H1 (cell line): ENCODE results near the gene ARHGEF11. TPM values are rescaled to one million over a fixed set of nuclear protein-coding genes. Genes with fewer than 3 reads are reported as not detected.
A peak's percentile ranks its signal among the peaks of the same experiment; 100 is the strongest.

Source experiments
- CTCF ChIA-PET: fragments of 300-600 bp; sonication (Branson Sonifier 250); formaldehyde crosslinking; loops from one replicate; lab custom pipeline; 2021; ENCODE audit not compliant: partially characterized antibody; lab: Charles Lee
- POLR2A ChIA-PET: fragments of 300-600 bp; sonication (Branson Sonifier 250); formaldehyde crosslinking; loops from one replicate; lab custom pipeline; 2021; ENCODE audit warnings: inconsistent platforms; ENCODE audit not compliant: partially characterized antibody; lab: Charles Lee
- DNase-seq, 2 experiments: peaks; one replicate each; pipeline versions ENCODE4 v3.0.0 to v3.0.0-alpha.2; 2010 to 2022; ENCODE audit warnings: low spot score in 2 of 2, low read depth in 1 of 2, mixed read lengths in 1 of 2
- FAIRE-seq: peaks from 2 replicates; lab custom pipeline; 2011; peaks lifted over from hg19 to GRCh38; lab: Jason Lieb, UNC
- H2AFZ ChIP-seq: 2 replicates; pipeline ENCODE4 v1.8.1; 2012; ENCODE audit warnings: low read length, inconsistent platforms
- H2AK5ac ChIP-seq: 2 replicates; pipeline ENCODE4 v1.6.1; 2013; ENCODE audit warnings: low read depth, low read length
- H2BK120ac ChIP-seq: replicated peaks from 2 replicates; pipeline ENCODE3; 2013; ENCODE audit warnings: low read depth, low read length, inconsistent platforms
- H2BK12ac ChIP-seq: 2 replicates; pipeline ENCODE4 v1.6.1; 2013; ENCODE audit warnings: low read depth, low read length
- H2BK15ac ChIP-seq: 2 replicates; pipeline ENCODE4 v1.6.1; 2013; ENCODE audit warnings: low read length
- H2BK20ac ChIP-seq: 2 replicates; pipeline ENCODE4 v1.6.1; 2013; ENCODE audit warnings: low read length
- H2BK5ac ChIP-seq: 2 replicates; pipeline ENCODE4 v1.6.1; 2013; ENCODE audit warnings: low read depth, low read length
- H3K14ac ChIP-seq: 2 replicates; pipeline ENCODE4 v1.6.1; 2013; ENCODE audit warnings: inconsistent platforms; ENCODE audit not compliant: insufficient read length
- H3K18ac ChIP-seq: 2 replicates; pipeline ENCODE4 v1.6.1; 2013; ENCODE audit warnings: low read length; ENCODE audit errors: extremely low read depth
- H3K23ac ChIP-seq: 2 replicates; pipeline ENCODE4 v1.6.1; 2013; ENCODE audit warnings: inconsistent platforms; ENCODE audit not compliant: insufficient read length
- H3K23me2 ChIP-seq: 2 replicates; pipeline ENCODE4 v1.6.1; 2013; ENCODE audit warnings: low read depth, low read length
- H3K27ac ChIP-seq: 2 replicates; pipeline ENCODE4 v1.6.1; 2011; ENCODE audit warnings: low read depth, low read length, inconsistent platforms
- H3K27me3 ChIP-seq, 4 experiments: replicated peaks in 1 of 4; 1 replicate in 1 of 4; 2 replicates in 3 of 4; pipeline versions ENCODE4 v1.6.1 to v1.8.1; 2011 to 2013; ENCODE audit warnings: low read length in 3 of 4, mild to moderate bottlenecking in 3 of 4, inconsistent platforms in 2 of 4, mixed read lengths in 2 of 4, moderate library complexity in 1 of 4; ENCODE audit not compliant: control insufficient read depth in 3 of 4, insufficient read depth in 3 of 4; ENCODE audit errors: extremely low read depth in 1 of 4
- H3K36me3 ChIP-seq, 4 experiments: 2 replicates each; pipeline versions ENCODE4 v1.6.1 to v1.8.1; 2011 to 2013; ENCODE audit warnings: mild to moderate bottlenecking in 4 of 4, low read length in 3 of 4, moderate library complexity in 2 of 4, control low read depth in 1 of 4, inconsistent platforms in 1 of 4; ENCODE audit not compliant: insufficient read depth in 4 of 4, control insufficient read depth in 2 of 4
- H3K4ac ChIP-seq: replicated peaks from 2 replicates; pipeline ENCODE3; 2013; ENCODE audit warnings: low read length, low read depth, mixed read lengths, inconsistent platforms; ENCODE audit not compliant: insufficient read length
- H3K4me1 ChIP-seq, 4 experiments: replicated peaks in 1 of 4; 1 replicate in 1 of 4; 2 replicates in 3 of 4; pipeline versions ENCODE4 v1.6.1 to v1.8.1; 2011 to 2013; ENCODE audit warnings: low read length in 3 of 4, inconsistent platforms in 2 of 4, mixed read lengths in 1 of 4; ENCODE audit not compliant: insufficient read depth in 4 of 4, control insufficient read depth in 3 of 4
- H3K4me2 ChIP-seq, 2 experiments: 2 replicates each; pipeline versions ENCODE4 v1.6.1 to v1.8.1; 2011 to 2013; ENCODE audit warnings: low read depth in 2 of 2, low read length in 2 of 2, control low read depth in 1 of 2, inconsistent platforms in 1 of 2, mild to moderate bottlenecking in 1 of 2; ENCODE audit not compliant: insufficient read depth in 1 of 2
- H3K4me3 ChIP-seq, 4 experiments: fragments of 200-600, 300-600 bp in 1 of 4; sonication (generic), shearing (Covaris generic), sonication (Bioruptor Twin) in 1 of 4; 2 replicates each; pipeline versions ENCODE4 v1.5.1 to v1.8.1; 2011 to 2016; ENCODE audit warnings: low read length in 4 of 4, low read depth in 3 of 4, control low read depth in 2 of 4, inconsistent platforms in 2 of 4, mild to moderate bottlenecking in 2 of 4, mixed read lengths in 1 of 4, moderate library complexity in 1 of 4; ENCODE audit not compliant: insufficient read depth in 2 of 4; ENCODE audit errors: extremely low read depth in 1 of 4
- H3K56ac ChIP-seq: replicated peaks from 2 replicates; pipeline ENCODE3; 2013; ENCODE audit warnings: low read depth, mild to moderate bottlenecking, mixed read lengths, low read length, inconsistent platforms; ENCODE audit not compliant: insufficient read length
- H3K79me1 ChIP-seq: 2 replicates; pipeline ENCODE4 v1.6.1; 2013; ENCODE audit warnings: low read depth, low read length, control low read depth
- H3K79me2 ChIP-seq, 2 experiments: 2 replicates each; pipeline versions ENCODE4 v1.6.1 to v1.8.1; 2012 to 2013; ENCODE audit warnings: low read length in 2 of 2, mild to moderate bottlenecking in 2 of 2, inconsistent platforms in 1 of 2; ENCODE audit not compliant: insufficient read depth in 2 of 2, control insufficient read depth in 1 of 2
- H3K9ac ChIP-seq, 4 experiments: replicated peaks in 1 of 4; 1 replicate in 1 of 4; 2 replicates in 3 of 4; pipeline versions ENCODE4 v1.6.1 to v1.8.1; 2011 to 2013; ENCODE audit warnings: low read depth in 3 of 4, low read length in 3 of 4, control low read depth in 2 of 4, mild to moderate bottlenecking in 2 of 4, moderate library complexity in 2 of 4, inconsistent platforms in 1 of 4; ENCODE audit errors: extremely low read depth in 1 of 4
- H3K9me3 ChIP-seq, 2 experiments: 2 replicates each; pipeline versions ENCODE4 v1.6.1 to v1.8.1; 2012 to 2013; ENCODE audit warnings: mild to moderate bottlenecking in 2 of 2, moderate library complexity in 2 of 2, control low read depth in 1 of 2, inconsistent platforms in 1 of 2, low read depth in 1 of 2, low read length in 1 of 2, mixed read lengths in 1 of 2; ENCODE audit not compliant: insufficient read depth in 2 of 2
- H4K20me1 ChIP-seq, 2 experiments: replicated peaks in 1 of 2; 2 replicates each; pipeline versions ENCODE3 to v1.8.1; 2011 to 2013; ENCODE audit warnings: inconsistent platforms in 2 of 2, low read length in 2 of 2, mild to moderate bottlenecking in 1 of 2; ENCODE audit not compliant: insufficient read depth in 2 of 2, control insufficient read depth in 1 of 2
- H4K5ac ChIP-seq: 2 replicates; pipeline ENCODE4 v1.6.1; 2013; ENCODE audit warnings: low read length, low read depth, mixed read lengths, inconsistent platforms; ENCODE audit not compliant: insufficient read length
- H4K8ac ChIP-seq: 2 replicates; pipeline ENCODE4 v1.8.0; 2013; ENCODE audit warnings: mild to moderate bottlenecking, moderate library complexity, low read length, inconsistent platforms; ENCODE audit not compliant: insufficient read depth; ENCODE audit errors: extremely low read depth
- H4K91ac ChIP-seq: replicated peaks from 2 replicates; pipeline ENCODE3; 2013; ENCODE audit warnings: low read length, mixed read lengths, inconsistent platforms; ENCODE audit not compliant: insufficient read length
- KDM4A ChIP-seq: IDR thresholded peaks from one replicate; pipeline ENCODE4 v1.7.1; 2012; ENCODE audit warnings: low read depth, mild to moderate bottlenecking, moderate library complexity, low read length, inconsistent platforms; ENCODE audit not compliant: severe bottlenecking
- WGBS, 2 experiments: shearing (Covaris generic) in 1 of 2; methylation state at CpG; one replicate each; pipeline versions ENCODE4 v1.1.6 to v1.1.7; 2013 to 2015; ENCODE audit warnings: low lambda C conversion rate in 2 of 2, mixed read lengths in 2 of 2, inconsistent platforms in 1 of 2, low coverage in 1 of 2, missing lambda C conversion rate in 1 of 2; ENCODE audit not compliant: insufficient replicate concordance in 2 of 2, insufficient coverage in 1 of 2, insufficient read length in 1 of 2; ENCODE audit errors: extremely low coverage in 1 of 2, missing lambda C conversion rate in 1 of 2; 5-methylcytosine and 5-hydroxymethylcytosine counted together
- polyA plus RNA-seq, 7 experiments: library from polyadenylated mRNA; depleted of rRNA in 3 of 7; stranded (reverse) in 5 of 7; unstranded in 2 of 7; fragments of >200 nt in 5 of 7; fragments of 200-250 nt in 2 of 7; gene quantifications; 1 replicate in 5 of 7; 2 replicates in 1 of 7; 4 replicates in 1 of 7; pipeline versions ENCODE4 v1.2.1 to v1.2.3, GENCODE V29; 2011 to 2013; ENCODE audit warnings: missing spikeins in 2 of 7, mixed read lengths in 2 of 7
- total RNA-seq: library from RNA; stranded (reverse); fragmentation: NEBNext Ultra II Directional; extraction: Animal tissue kit (Norgen Biotek cat#: 25700); gene quantifications from 2 replicates; pipeline ENCODE4 v1.2.1, GENCODE V29; 2021

The ARHGEF11 gene
- total and polyA plus RNA-seq, 2 of the 8 experiments (the other 6 are each of a cell fraction or from before 2014, with no cell fraction given) = 19.9 to 33.1 TPM

DNA sequence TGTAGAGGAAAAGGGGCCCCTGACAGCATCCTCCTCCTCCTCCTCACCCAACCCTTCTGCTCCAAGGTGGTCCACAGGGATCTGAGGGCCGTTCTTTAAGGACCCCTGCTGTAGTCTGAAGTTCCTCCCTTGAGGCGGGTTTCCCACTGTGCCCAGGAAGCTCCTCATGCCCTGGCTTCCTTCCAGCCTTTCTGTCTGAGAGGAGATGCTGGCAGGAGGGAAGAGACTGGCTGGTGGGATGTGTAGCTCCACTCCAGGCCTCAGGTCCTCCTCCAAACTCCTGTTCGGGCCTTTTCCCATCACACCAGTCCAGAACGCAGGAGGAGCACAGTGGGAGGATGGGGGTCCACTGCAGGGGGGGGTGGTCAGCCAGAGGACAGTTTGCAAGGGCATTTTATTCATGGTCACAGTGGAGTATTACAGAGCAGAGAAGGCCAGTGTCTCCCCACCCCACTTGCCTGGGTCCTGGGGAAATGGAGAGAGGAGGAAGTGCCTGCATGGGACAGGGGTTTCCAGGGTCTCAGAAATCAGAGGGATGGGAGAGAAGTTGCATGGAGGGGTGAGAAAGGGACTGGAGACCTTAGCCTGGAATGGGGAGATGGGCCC lies 46.2 kb upstream of the ARHGEF11 start:
- CTCF ChIA-PET = interaction anchor here (1.0 to 7.7 kb wide), 7 partner anchors 11 to 78 kb away, joined by 3 to 218 read pairs (median 25); no protein-coding TSS in a partner anchor

More for the DNA sequence above, 46.2 kb upstream of the ARHGEF11 start:
- Histone ChIP-seq H3K4me2 (no peak overlapping the region), H4K20me1 (no peaks in the 10 kb centered on the region), H3K9me3 (no peaks in the 10 kb centered on the region), H2AK5ac (no peak overlapping the region), H2AFZ (no peak overlapping the region), H3K79me1 (no peaks in the 10 kb centered on the region), H4K8ac (0 out of 2 replicates have a peak overlapping the region, but pooled peaks have one; percentile 5), H4K91ac (no peak overlapping the region), H2BK20ac (0 out of 2 replicates have a peak overlapping the region, but pooled peaks have one; percentile 9)
- WGBS, 2 experiments = 61% methylated on average over 4 of the region's 4 CpGs; no CpG with 5 or more reads in 1 of the 2 experiments
- no peak for TF ChIP-seq KDM4A
- TF ChIP-seq, all 59 proteins: peak for 0
- Histone ChIP-seq H2BK120ac (no peak overlapping the region), H3K4ac (no peak overlapping the region), H3K23ac (no peak overlapping the region), H4K5ac (no peak overlapping the region), H3K18ac (no peak overlapping the region), H2BK12ac (0 out of 2 replicates have a peak overlapping the region, but pooled peaks have one; percentile 75), H3K4me3 (no peak overlapping the region), H3K9ac (no peak overlapping the region), H3K56ac (no peak overlapping the region), H3K79me2 (no peaks in the 10 kb centered on the region), H3K23me2 (no peaks in the 10 kb centered on the region), H3K36me3 (no peaks in the 10 kb centered on the region), H3K14ac (no peak overlapping the region), H2BK5ac (no peak overlapping the region), H2BK15ac (no peak overlapping the region), H3K4me1 (peaks cover 0 to 4% (median 0%) of the 10 kb centered on the region in 4 experiments; a peak in 2 of 7 replicates), H3K27ac (no peak overlapping the region), H3K27me3 (no peaks in the 10 kb centered on the region; a peak in 2 of 7 replicates)
- DNase-seq = no peak
- POLR2A ChIA-PET = interaction anchor here (2.5 kb wide), 1 partner anchor 22 kb away, joined by 12 read pairs; no protein-coding TSS in a partner anchor
- no peak for FAIRE-seq
